Coronary artery (tissue), 2 donors: ENCODE measurements around the gene RIMKLB.

ENCODE experiments used
- DNase-seq: peaks from one replicate; pipeline ENCODE4 v3.0.0-alpha.2; 2017; ENCODE audit warnings: low spot score
- H3K27ac ChIP-seq, 2 donors: fragments of 200-600 bp; sonication (generic); one replicate each; pipeline ENCODE4 v1.5.1; 2016 to 2019
- H3K4me3 ChIP-seq: fragments of 200-600 bp; sonication (generic); 2 replicates; pipeline ENCODE4 v1.5.1; 2016; ENCODE audit warnings: mild to moderate bottlenecking, moderate library complexity
- TF ChIP-seq, protein P1 (sequence below): fragments of 200-600 bp; sonication (generic); IDR thresholded peaks from one replicate; pipeline ENCODE4 v1.5.1; 2019; ENCODE audit warnings: antibody characterized with exemption

Gene RIMKLB

DNA sequence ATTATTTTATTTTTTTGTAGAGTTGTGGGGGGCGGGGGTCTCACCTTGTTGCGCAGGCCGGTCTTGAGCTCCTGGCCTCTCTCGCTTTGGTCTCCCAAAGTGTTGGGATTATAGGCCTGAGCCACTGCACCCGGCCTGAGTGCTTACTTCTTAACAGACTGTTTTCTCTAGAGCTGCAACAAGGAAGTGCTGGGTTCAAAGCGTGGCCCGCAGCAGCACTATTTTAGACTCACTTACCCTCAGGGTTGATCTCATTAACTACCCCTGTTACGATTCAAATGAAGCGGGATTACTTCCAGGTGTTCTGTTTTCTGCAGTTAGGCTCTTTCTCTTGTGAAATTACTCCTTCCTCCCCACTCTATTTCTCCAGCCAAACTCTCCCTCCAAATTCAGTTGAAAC lies 133.3 kb downstream of the RIMKLB start:
- TF ChIP-seq, protein P1, sequence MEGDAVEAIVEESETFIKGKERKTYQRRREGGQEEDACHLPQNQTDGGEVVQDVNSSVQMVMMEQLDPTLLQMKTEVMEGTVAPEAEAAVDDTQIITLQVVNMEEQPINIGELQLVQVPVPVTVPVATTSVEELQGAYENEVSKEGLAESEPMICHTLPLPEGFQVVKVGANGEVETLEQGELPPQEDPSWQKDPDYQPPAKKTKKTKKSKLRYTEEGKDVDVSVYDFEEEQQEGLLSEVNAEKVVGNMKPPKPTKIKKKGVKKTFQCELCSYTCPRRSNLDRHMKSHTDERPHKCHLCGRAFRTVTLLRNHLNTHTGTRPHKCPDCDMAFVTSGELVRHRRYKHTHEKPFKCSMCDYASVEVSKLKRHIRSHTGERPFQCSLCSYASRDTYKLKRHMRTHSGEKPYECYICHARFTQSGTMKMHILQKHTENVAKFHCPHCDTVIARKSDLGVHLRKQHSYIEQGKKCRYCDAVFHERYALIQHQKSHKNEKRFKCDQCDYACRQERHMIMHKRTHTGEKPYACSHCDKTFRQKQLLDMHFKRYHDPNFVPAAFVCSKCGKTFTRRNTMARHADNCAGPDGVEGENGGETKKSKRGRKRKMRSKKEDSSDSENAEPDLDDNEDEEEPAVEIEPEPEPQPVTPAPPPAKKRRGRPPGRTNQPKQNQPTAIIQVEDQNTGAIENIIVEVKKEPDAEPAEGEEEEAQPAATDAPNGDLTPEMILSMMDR: no peak
- Histone ChIP-seq H3K27ac (no peak overlapping the region), H3K4me3 (no peak overlapping the region)
- DNase-seq: no peak

DNA sequence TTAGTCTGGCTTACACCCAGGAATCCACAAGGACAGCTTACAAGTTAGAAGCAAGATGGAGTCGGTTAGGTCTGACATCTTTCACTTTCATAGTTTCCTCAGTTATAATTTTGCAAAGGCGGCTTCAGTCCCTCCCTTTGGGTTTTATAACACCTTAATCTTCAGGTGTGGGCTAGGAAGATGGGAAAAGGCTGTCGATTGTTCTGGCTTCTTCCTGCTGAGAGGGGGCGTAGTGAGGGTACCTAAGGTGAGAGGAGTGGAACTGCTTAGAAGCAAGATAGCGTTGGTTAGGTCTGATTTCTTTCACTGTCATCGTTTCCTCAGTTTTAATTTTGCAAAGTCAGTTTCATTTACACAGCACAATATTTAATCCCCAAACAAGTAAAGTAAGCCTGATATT lies 134.7 kb downstream of the RIMKLB start:
- TF ChIP-seq, protein P1: no peak
- H3K4me3 ChIP-seq: no peak overlapping the region
- H3K27ac ChIP-seq: no peak overlapping the region
- no peak for DNase-seq
